Effector CD8-positive, alpha-beta T cell (primary cell): ENCODE measurements around the gene SNHG17.
"Not testable (repeated sequence)": the region's sequence is repeated elsewhere in the genome, so short reads cannot be mapped to it uniquely, and the experiment has no call there.

Source experiments
- DNase-seq: peaks from one replicate; lab custom pipeline; 2025; lab: John Stamatoyannopoulos, UW

SNHG17 gene

DNA sequence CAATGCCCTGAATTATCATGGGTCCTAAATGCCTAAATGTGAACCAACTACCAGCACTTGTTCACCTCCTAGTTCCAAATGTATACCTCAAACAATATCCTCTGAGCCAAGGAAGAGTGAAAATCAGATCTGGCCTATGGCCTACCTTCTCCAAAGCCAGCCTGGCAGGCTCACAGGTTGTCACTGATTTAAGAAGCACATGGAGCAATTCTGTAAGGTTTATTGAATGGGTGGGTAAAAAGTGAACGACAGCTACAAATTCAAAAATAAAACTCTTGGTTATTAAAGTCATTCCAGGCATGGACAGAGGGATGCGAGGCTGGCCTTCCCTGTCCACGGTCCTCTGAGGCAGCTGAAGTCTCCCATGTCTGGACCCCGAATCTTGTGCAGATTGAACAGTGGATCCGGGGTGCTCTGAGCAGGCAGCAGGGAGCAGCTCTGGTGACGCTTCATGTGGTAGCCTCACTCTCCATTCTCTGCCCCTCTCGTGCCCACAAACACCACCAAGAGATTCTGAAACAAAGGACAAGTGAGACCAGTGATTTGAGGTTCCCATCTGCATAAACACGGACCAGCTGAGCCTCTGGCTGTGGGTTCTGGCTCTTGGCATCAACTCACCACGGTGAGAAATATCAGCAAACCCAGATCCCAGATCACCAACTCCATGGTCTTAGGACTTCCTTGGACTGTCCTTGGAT lies 14.6 kb downstream of the SNHG17 start:
- no peak for DNase-seq

DNA sequence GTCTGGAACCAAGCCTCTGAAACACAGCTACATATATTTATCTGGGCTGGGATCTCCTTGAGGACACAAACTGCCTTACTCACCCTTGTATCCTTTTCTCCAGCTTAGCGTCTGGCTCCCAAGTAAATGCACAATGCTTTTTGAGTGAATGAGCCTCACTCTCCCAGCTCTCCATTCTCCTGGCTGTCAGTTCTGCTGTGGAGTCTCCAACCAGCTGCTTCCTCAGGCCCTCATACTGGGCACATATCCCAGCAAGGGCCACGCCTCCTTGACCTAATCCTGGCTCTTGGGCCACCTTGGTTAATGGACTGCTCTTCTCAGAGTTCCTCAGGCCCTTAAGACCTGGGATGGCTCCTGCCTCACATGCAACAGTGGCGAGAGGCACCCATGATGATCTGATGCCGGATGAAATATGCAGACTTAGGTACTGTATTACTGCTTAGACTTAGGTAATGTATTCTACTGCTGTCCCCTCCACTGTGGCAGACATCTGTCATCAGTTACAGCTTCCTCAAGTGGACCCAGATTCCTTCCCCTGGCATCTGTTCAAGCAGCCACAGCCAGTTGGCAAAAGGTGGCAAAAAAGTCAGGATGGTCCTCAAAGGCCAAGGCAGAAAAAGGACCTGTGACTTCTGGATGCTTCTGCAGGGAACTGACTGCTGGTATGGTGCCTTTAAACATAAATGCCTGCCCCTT lies 16.5 kb downstream of the SNHG17 start:
- DNase-seq, result no peak

DNA sequence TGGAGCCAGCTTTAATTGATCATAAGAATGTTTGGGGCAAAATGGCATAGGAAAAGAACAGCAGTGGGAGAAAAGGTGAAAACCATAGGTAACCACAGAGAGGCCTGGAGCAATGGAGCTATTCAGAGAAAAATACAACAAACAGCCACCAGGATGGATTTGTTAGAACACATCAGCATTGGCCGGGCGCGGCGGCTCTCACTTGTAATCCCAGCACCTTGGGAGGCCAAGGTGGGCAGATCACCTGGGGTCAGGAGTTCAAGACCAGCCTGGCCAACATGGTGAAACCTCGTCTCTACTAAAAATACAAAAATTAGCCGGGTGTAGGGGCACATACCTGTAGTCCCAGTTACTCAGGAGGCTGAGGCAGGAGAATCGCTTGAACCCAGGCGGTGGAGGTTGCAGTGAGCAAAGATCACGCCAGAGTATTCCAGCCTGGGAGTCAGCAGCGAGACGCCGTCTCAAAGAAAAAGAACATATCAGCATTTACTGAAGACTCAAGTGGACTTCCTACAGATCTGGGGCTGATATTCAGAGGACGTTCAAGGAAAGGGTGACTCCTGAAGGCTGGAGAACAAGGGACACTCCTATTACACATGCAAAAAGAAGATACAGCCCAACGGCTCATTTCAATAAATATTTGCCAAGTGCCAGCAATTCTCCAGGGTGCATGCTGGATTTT lies 20.2 kb downstream of the SNHG17 start:
- no peak for DNase-seq

DNA sequence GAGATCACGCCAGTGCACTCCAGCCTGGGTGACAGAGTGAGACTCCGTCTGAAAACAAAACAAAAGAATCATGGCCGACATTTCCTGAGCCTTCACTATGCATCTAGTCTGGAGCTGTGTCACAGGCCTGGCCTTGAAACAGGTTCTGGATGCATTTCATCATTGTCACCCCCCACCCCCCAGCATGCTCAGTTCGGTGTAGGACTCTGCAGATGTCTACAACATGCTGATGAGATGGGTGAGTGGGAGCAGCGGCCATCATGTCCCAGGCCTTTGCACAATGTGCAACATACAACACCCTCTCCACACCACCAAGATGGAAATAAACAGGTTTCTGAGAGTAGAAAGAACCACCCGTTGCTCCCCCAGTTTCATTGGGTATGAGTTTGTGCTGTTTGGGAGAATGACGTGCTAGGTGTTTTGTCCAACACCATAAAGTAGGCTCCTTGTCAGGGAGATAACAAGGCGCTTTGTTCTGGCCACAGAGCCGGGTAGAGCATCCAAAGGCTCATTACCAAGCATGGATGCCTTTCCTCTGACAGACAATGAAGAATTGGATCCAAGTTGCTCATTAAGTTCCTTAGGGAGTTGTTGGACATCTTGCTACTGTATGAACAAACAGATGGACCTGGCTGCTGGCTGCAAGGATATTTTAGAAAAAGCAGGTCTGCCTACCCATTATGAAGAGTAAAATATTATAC lies 22.1 kb downstream of the SNHG17 start:
- no peak for DNase-seq

DNA sequence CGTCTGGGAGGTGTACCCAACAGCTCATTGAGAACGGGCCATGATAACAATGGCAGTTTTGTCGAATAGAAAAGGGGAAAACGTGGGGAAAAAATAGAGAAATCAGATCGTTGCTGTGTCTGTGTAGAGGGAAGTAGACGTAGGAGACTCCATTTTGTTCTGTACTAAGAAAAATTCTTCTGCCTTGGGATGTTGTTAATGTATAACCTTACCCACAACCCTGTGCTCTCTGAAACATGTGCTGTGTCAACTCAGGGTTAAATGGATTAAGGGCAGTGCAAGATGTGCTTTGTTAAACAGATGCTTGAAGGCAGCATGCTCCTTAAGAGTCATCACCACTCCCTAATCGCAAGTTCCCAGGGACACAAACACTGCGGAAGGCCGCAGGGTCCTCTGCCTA lies 27.3 kb downstream of the SNHG17 start:
- DNase-seq, result not testable (repeated sequence)

DNA sequence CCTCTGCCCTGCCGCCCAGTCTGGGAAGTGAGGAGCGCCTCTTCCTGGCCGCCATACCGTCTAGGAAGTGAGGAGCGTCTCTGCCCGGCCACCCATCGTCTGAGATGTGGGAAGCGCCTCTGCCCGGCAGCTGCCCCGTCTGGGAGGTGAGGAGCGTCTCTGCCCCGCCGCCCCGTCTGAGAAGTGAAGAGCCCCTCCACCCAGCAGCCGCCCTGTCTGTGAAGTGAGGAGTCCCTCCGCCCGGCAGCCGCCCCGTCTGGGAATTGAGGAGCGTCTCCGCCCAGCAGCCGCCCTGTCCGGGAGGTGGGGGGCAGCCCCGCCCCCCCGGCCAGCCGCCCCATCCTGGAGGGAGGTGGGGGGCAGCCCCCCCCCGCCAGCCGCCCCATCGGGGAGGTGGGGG lies 27.8 kb downstream of the SNHG17 start:
- no peak for DNase-seq

DNA sequence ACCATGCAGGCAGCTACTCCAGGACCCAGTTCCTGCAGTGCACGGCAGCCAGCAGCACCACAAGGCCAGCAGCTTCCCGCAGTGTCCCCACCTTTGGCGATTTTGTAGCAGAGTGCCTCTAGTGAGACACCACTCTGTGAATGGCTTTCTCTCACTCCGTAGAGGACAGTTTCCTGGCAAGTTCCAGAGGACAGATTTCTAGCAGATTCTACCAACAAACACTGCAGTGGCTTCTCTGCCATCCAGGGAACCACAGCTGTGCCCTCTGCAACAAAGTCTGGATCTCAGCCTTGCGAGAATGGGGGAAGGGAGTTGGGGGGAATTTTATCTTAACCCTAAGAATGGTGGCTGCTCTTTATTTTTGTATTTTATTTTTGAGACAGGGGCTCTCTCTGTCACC lies 28.7 kb downstream of the SNHG17 start:
- no peak for DNase-seq

DNA sequence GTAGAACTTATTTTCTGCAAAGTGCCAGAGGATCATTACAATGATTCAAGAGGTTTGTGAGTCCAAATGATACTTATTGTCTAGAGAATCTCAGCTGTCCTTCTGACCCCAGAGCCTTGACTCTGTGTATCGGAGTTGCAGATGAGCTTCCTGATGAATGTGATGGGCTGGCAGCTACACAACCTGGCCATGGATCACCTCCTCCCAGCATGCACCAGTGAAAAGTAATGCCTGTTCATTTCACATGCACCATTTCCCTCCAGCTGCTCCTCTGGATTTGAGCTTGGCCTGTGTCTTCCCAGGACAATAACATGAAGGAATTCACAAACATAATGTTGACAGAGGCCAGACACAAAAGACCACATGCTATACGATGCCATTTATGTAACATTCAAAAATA lies 30.0 kb downstream of the SNHG17 start:
- no peak for DNase-seq

DNA sequence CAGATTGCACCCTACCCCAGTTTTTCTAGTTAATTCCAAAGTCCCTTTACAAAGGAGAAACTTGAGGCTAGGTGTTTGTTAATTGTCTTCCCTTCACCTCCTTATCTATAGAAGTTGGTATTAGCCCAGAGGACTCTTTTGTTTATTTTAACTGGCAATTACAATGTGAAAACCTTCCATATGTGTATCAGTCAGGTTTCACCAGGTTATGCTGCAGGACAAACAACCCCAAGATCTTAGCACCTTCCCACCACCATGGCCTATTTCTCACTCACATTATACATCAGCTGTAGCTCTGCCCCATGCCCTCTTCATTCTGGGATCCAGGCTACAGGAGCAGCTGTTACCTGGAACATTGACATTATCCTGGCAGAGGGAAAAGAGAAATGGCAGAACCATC lies 31.1 kb downstream of the SNHG17 start:
- no peak for DNase-seq

DNA sequence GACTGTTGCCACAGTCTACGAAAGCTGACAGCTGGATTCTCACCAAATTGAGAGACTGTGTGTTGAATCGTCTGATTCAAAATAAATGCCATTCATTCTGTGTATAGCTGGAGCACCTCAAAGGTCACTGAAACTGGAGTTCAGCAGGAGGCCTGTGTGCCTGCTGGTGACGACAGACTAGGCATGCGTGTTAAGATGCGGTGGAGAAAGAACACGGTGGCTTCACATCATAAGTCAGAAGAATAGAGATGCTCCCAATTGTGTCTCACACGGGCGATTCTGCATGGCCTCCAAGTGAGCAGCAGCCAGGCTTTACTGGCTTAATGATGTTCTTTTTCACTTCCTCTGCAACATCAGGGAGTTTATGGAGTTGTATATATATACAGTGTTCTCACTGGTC lies 32.3 kb downstream of the SNHG17 start:
- no peak for DNase-seq

DNA sequence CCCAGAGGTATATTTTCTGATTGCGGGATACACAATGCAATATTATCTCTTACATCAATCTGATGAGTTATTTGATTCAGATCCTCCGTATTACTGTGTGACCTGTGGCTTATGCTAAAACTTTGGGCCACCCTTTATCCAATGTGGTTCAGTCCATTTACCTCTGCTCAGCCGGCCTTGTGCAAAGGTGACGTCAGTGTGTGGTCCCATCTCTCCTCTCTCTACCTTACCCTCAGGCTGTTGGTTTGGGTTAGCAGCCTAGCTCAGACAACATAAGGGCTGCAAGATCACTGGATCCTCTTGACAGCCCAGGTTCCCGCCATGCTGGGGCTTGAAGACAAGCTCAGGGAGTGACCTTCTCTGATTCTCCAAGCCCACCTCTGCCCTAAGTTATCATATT lies 33.0 kb downstream of the SNHG17 start:
- DNase-seq, result no peak

DNA sequence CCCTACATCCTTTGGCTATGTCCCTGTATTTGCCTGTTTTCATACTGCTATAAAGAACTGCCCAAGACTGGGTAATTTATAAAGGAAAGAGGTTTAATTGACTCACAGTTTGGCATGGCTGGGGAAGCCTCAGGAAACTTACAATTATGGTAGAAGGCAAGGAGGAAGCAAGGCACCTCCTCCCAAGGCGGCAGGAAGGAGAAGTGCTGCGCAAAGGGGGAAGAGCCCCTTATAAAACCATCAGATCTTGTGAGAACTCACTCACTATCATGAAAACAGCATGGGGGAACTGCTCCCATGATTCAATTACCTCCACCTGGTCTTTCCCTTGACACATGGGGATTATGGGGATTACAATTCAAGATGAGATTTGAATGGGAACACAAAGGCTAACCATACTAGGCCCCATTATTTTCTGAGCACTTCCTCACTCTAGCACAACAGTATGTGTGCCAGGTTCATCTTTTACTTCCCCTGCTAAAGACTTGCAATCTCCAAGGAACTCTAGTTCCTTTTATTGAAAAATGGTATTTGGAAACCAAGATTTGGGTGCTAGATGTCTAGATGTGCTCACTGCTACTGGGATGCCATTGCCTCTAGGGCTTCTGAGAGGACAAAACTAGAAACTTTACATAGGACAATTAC lies 39.3 kb downstream of the SNHG17 start:
- DNase-seq, result not testable (repeated sequence)

DNA sequence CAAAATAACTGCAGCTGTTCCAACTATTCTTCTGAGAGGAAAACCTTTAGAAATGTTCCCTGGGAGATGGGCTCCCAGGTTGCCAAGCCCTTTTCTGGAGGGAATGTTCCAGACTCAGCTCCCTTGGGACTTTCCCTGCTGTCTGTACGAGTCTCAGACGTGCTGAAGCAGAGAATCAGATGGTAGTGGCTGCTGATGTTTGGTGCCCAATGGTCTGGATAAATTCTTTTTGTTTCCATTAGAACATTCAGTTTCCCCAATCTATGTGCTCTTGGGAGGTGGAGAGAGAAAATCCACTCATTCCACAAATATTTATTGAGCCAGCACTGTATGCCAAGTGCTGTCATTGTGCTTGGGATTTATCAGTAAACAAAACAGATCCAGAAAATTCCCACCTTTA lies 40.0 kb downstream of the SNHG17 start:
- no peak for DNase-seq

DNA sequence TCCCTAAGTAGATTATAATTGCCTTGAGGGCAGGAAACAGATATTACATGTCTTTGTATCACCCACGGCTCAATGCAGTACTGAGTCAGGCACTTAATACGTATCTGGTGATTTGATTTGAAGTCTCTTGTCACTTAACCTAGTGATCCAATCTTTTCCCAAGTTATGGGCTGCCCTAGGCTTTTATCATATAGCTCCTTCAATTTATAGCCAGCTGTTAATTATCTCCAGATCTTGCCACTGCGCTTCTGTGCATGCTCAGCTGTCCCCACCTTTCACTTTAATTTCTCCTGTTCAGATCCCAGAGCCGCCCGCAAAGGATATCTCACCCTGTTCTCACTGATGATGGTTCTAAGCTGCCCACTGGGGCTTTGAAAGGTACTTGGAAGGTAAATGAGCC lies 41.9 kb downstream of the SNHG17 start:
- no peak for DNase-seq

DNA sequence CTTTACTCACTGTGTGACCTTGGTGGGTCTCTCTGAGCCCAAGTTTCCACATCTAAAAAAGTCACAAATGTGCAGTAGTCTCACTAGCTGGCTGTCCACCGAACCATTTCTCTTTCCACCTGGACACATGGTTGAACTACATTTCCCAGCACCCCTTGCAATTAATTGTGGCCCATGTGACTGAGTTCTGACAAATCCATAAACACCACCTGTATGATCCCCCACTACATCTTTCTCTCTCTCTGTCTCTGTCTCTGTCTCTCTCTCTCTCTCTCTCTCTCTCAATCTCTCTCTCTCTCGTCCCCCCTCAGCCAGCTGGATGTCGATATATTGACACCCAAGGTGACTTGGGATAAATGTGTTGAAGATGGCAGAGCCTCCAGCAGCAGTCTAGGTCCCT lies 42.8 kb downstream of the SNHG17 start:
- no peak for DNase-seq

DNA sequence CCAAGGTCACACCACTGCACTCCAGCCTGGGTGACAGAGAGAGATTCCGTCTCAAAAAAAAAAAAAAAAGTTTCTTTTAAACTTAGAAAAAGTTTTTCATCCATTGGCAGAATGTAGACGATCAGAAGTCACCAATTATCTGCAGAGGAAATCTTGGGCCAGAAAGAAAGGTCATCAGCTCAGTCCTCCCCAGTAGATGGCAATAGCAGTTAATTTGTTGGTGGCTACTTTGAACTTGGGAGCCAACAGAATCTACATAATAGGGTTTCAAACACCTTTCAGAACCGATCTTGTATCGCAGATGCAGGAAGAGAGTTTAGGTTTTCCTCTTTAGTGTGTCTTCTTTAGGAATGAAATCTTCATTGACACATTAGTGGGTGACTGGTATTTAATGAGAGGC lies 47.2 kb downstream of the SNHG17 start:
- DNase-seq, result no peak

DNA sequence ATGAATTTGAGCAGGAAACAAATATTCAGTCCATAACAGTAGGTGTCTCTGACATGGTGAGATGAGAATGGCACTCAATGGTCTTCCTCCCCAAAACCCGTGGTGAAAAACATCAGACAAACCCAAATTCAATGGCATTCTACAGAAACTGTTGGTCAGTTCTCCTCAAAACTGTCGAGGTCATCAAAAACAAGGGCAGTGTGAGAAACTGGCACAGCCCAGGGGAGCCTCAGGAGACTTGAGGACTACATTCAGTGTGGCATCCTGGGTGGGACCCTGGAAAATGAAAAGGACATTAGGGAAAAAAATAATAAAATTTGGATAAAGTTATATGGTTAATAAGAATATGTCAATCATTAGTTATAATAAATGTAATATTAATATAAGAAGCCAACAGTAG lies 48.3 kb downstream of the SNHG17 start:
- no peak for DNase-seq

DNA sequence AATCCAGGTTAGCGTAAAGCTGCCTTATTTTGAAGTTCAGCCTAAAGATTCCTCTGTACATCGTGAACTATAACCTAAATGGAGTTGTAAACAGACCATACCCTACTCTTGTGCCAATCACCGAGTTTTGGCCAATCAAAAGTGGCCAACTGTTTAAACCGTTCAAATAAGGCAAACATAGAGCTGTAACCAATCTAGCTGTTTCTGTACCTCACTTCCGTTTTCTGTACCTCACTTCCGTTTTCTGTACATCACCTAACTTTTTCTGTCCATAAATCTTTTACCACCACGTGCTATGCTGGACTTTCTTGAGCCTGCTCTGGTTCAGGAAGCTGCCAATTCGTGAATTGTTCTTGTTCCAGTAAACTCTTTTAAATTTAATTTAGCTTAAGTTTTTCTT lies 49.1 kb downstream of the SNHG17 start:
- DNase-seq, result no peak

DNA sequence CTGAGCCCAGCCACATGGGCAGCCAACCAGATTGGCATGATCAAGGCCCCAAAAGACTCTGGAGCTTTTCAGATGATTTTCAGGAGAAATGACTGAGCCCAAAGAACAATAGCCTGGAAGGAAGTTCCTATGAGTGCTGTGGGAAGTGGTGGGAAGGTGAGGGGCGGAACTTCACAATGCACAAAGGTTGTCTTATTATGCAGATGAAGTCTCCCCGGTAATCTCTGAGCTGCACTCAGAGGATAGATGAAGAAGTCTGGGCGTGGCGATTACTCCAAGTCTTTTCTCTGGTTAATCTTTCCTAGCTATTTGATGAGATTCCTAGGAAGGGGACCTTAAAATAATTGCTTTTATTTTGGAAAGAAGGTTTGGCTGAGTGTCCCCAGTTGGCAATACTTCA lies 52.0 kb downstream of the SNHG17 start:
- no peak for DNase-seq

DNA sequence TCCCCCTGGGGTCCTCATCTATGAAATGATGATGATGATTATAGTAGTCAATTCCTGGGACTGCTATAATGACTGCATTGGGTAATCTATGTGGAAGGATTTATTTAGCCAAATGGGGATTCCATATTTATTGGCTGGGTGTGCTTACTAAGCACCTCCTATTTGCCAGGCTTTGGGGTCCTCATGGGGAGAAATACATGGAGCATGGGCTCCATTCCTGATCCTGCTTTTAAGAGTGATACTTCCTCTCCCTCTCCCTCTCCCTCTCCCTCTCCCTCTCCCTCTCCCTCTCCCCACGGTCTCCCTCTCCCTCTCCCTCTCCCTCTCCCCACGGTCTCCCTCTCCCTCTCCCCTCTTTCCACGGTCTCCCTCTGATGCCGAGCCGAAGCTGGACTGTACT lies 57.3 kb downstream of the SNHG17 start:
- not testable (repeated sequence) for DNase-seq

DNA sequence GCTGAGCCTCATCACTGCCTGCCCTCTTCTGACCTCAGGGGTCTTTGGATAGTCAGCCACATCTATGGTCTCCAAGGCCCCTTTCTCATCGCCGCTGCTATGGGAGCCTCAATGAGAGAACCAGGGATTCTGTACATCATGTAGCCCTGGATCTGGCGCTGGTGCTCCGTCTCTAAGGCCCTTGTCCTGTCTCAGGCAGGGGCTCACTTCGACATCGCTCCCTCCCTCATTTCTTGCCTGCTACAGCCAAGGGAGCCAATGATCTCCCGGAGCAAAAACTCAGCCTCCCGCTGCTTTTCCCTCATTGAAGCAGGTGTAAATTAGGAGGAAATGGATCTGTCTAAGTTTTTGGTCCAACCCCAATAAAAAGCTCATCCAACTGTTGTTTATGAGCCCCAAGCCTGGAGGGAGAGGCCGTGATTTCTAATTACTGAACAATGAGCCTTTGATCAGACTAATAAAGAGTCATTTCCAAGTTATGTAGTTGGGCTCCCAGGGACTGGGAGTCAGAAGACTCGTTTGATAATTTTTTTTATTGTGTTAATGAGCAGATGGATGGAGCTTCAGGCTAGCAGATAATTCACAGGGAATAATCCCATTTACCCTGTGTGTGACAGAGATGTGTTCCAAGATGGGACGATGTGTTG lies 58.0 kb downstream of the SNHG17 start:
- no peak for DNase-seq

DNA sequence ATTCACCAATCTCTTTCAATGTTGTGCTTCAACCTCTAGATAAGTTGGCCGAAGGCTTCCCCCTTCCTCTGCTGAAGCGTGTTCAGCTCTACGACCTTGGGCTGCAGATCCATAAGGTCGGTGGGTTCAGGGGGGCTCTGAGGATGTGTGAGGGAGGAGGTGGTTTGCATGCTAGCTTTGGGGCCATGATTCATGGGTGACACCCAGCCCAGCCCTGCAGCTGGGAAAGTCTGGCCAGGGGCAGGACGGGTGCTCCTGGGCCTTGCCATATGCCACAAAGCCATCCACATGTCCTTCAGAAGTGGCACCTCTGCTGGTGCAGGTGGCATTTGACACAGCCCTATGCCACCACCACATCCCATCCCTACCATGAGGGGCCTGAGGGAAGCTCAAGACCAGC lies 61.2 kb downstream of the SNHG17 start:
- DNase-seq, result no peak
